PC-3 (cell line): ENCODE measurements around the gene NFIL3. TPM values are rescaled to one million over a fixed set of nuclear protein-coding genes. Genes with fewer than 3 reads are reported as not detected.
"Not testable (repeated sequence)": the region's sequence is repeated elsewhere in the genome, so short reads cannot be mapped to it uniquely, and the experiment has no call there.

Experiments
- ATAC-seq: fragments of 200-7000 bp; cut with Tn5 transposase; 2 replicates; pipeline ENCODE4 v1.9.1; 2020; ENCODE audit warnings: mild to moderate bottlenecking, moderate library complexity
- BruUV-seq: library from RNA; stranded (reverse); fragments of 400-500 nt; replicated peaks from 2 replicates; lab custom pipeline; 2021; lab: Mats Ljungman, UMichigan
- CTCF ChIA-PET: fragments of 300-600 bp; sonication (Branson Sonifier 250); formaldehyde crosslinking; loops from one replicate; lab custom pipeline; 2022; ENCODE audit warnings: antibody characterized with exemption; lab: Charles Lee
- POLR2A ChIA-PET: fragments of 300-600 bp; sonication (Branson Sonifier 250); formaldehyde crosslinking; loops from one replicate; lab custom pipeline; 2022; ENCODE audit warnings: antibody characterized with exemption; ENCODE audit not compliant: unreplicated experiment; lab: Charles Lee
- DNase-seq: peaks from one replicate; pipeline ENCODE4 v3.0.0-alpha.2; 2015
- H2AFZ ChIP-seq: fragments of 300-600 bp; sonication (generic); 2 replicates; pipeline ENCODE4 v1.6.0; 2016; ENCODE audit warnings: antibody characterized with exemption, low read length
- H3F3A ChIP-seq: fragments of 300-600 bp; sonication (generic); one replicate; pipeline ENCODE4 v1.6.0; 2017; ENCODE audit warnings: antibody characterized with exemption, low read length, control low read depth, mild to moderate bottlenecking; ENCODE audit not compliant: unreplicated experiment
- H3K27ac ChIP-seq: fragments of 300-600 bp; sonication (generic); 2 replicates; pipeline ENCODE4 v1.5.1; 2016; ENCODE audit warnings: mild to moderate bottlenecking, low read length
- H3K27me3 ChIP-seq: fragments of 300-600 bp; sonication (generic); 2 replicates; pipeline ENCODE4 v1.6.1; 2016; ENCODE audit warnings: low read length, mixed read lengths
- H3K36me3 ChIP-seq: fragments of 300-600 bp; sonication (generic); 2 replicates; pipeline ENCODE4 v1.6.1; 2016; ENCODE audit warnings: low read depth, mixed run types, low read length, mixed read lengths
- H3K4me1 ChIP-seq: fragments of 300-600 bp; sonication (generic); 2 replicates; pipeline ENCODE4 v1.5.1; 2016; ENCODE audit warnings: low read length; ENCODE audit not compliant: insufficient read depth
- H3K4me2 ChIP-seq: fragments of 300-600 bp; sonication (generic); 2 replicates; pipeline ENCODE4 v1.6.0; 2016; ENCODE audit warnings: low read length
- H3K4me3 ChIP-seq: fragments of 300-600 bp; sonication (generic); 2 replicates; pipeline ENCODE4 v1.5.1; 2016; ENCODE audit warnings: mild to moderate bottlenecking, low read length, mixed read lengths
- H3K79me2 ChIP-seq: fragments of 300-600 bp; sonication (generic); 2 replicates; pipeline ENCODE4 v1.6.1; 2017; ENCODE audit warnings: low read length, mixed read lengths
- H3K9ac ChIP-seq: fragments of 300-600 bp; sonication (generic); 2 replicates; pipeline ENCODE4 v1.6.0; 2016; ENCODE audit warnings: mild to moderate bottlenecking, low read length
- H3K9me2 ChIP-seq: fragments of 300-600 bp; sonication (generic); replicated peaks from 2 replicates; pipeline ENCODE4 v1.6.1; 2016; ENCODE audit warnings: mixed run types, low read length, mixed read lengths
- H3K9me3 ChIP-seq: fragments of 300-600 bp; sonication (generic); 2 replicates; pipeline ENCODE4 v1.6.1; 2016; ENCODE audit warnings: low read length, mixed read lengths
- H4K20me1 ChIP-seq: fragments of 300-600 bp; sonication (generic); 2 replicates; pipeline ENCODE4 v1.6.1; 2016; ENCODE audit warnings: low read length, mixed read lengths
- EZH2 ChIP-seq: fragments of 300-600 bp; sonication (generic); IDR thresholded peaks from one replicate; pipeline ENCODE4 v1.6.1; 2017; ENCODE audit warnings: antibody characterized with exemption, mild to moderate bottlenecking, low read length; ENCODE audit not compliant: unreplicated experiment
- EZH2phosphoT487 ChIP-seq: fragments of 300-600 bp; sonication (generic); IDR thresholded peaks from 2 replicates; pipeline ENCODE4 v1.6.1; 2018; ENCODE audit warnings: mild to moderate bottlenecking, antibody characterized with exemption, low read length, borderline replicate concordance
- intact Hi-C: fragments of 100-400 bp; cut with micrococcal nuclease; formaldehyde crosslinking; loops from 2 replicates; pipeline ENCODE4 v1.9.0; 2023
- total RNA-seq: library from RNA; depleted of rRNA; stranded (reverse); fragments of >200 nt; gene quantifications from 2 replicates; pipeline ENCODE4 v1.2.3, GENCODE V29; 2014
- TF ChIP-seq, protein P1 (sequence below): fragments of 300-600 bp; sonication (generic); conservative IDR thresholded peaks from 2 replicates; pipeline ENCODE4 v1.5.1; 2017; ENCODE audit warnings: antibody characterized with exemption, low read depth, mild to moderate bottlenecking, low read length

NFIL3 gene
- total RNA-seq, 1 experiment from 2014 or later = 5.4 TPM

DNA sequence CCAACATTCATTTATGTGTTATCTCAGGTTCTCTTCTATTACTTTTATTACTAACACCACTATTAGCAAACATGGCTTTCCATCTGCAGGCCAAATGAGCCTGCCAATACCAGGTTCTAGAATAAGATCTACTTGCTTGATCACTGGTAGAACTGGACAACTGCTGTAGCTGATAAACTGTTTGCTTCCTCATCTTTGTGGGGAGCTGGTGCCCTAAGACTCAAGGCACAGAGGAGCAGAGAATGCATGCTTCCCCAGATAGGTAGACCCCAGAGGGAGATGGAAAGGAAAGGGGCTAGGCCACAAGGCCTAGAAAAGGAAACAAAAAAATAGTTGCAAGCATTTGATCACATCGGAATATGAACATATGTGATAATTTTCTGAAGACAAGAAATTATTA lies 31.2 kb downstream of the NFIL3 start:
- Histone ChIP-seq H4K20me1 (no peaks in the 10 kb centered on the region), H3K9me2 (no peaks in the 10 kb centered on the region), H3K27me3 (no peaks in the 10 kb centered on the region), H3K4me3 (no peak overlapping the region), H3K4me2 (no peak overlapping the region), H3K27ac (no peak overlapping the region), H3K79me2 (no peaks in the 10 kb centered on the region), H3F3A (no peaks in the 10 kb centered on the region), H3K4me1 (peaks cover 34% of the 10 kb centered on the region), H3K9ac (no peak overlapping the region), H3K36me3 (no peaks in the 10 kb centered on the region), H3K9me3 (no peaks in the 10 kb centered on the region), H2AFZ (no peak overlapping the region)
- ATAC-seq = no peak
- BruUV-seq = no TSS peak
- CTCF ChIA-PET = no interaction called here
- POLR2A ChIA-PET = no interaction called here
- intact Hi-C loops = no loop called here
- TF ChIP-seq, protein P1, sequence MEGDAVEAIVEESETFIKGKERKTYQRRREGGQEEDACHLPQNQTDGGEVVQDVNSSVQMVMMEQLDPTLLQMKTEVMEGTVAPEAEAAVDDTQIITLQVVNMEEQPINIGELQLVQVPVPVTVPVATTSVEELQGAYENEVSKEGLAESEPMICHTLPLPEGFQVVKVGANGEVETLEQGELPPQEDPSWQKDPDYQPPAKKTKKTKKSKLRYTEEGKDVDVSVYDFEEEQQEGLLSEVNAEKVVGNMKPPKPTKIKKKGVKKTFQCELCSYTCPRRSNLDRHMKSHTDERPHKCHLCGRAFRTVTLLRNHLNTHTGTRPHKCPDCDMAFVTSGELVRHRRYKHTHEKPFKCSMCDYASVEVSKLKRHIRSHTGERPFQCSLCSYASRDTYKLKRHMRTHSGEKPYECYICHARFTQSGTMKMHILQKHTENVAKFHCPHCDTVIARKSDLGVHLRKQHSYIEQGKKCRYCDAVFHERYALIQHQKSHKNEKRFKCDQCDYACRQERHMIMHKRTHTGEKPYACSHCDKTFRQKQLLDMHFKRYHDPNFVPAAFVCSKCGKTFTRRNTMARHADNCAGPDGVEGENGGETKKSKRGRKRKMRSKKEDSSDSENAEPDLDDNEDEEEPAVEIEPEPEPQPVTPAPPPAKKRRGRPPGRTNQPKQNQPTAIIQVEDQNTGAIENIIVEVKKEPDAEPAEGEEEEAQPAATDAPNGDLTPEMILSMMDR = no peak
- TF ChIP-seq EZH2 = no peak
- TF ChIP-seq EZH2phosphoT487 = no peak
- no peak for DNase-seq

DNA sequence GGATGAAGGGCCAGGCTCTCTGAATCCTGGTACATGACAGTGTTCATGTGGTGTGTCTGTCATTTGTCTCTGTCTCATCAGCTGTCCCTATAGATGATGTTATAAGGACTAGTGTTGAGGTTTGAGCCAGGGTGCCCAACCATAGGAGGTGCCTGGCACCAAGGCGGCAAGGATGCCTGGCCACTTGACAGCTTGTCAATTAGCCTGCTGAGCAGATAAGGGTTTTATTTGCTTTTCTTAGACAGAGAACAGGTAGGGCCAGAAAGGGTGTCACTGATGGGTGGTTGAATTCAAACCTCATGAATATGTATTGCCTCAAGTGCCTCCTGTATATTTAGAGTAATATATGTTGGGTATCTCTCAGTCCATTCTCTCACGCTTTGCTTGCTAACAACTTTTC lies 31.8 kb downstream of the NFIL3 start:
- Histone ChIP-seq H3K4me1 (peaks cover 34% of the 10 kb centered on the region), H3K9me3 (no peaks in the 10 kb centered on the region), H3K4me2 (peak overlapping the region; percentile 35), H3K27ac (no peak overlapping the region), H4K20me1 (no peaks in the 10 kb centered on the region), H3K36me3 (no peaks in the 10 kb centered on the region), H3K9me2 (no peaks in the 10 kb centered on the region), H2AFZ (no peak overlapping the region), H3K9ac (no peak overlapping the region), H3K4me3 (no peak overlapping the region), H3F3A (no peaks in the 10 kb centered on the region), H3K27me3 (no peaks in the 10 kb centered on the region), H3K79me2 (no peaks in the 10 kb centered on the region)
- ChIA-PET CTCF (no interaction called here), POLR2A (no interaction called here)
- intact Hi-C loops = no loop called here
- TF ChIP-seq EZH2phosphoT487 = no peak
- TF ChIP-seq, protein P1 = no peak
- no peak for TF ChIP-seq EZH2
- ATAC-seq = no peak
- no TSS peak for BruUV-seq
- DNase-seq = no peak

DNA sequence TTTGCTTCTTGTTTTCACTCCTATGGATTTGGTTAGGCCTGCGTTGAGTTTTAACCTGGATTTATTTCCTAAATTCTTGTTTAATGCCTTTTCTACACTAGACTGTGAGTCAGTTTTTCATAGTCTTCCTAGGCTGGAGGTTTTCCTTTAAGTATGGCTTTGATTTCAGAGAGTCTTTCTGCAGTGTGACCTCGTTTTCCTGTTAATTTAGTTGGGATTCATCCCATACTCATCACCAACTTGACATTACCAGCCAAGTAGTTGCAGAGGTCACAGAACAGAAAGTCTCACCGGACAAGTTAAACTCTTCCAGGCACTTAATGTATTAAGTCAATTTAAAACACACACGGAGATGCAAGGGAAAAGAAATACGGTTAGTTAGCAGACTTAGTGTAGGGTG lies 32.2 kb downstream of the NFIL3 start:
- Histone ChIP-seq H3F3A (no peaks in the 10 kb centered on the region), H3K4me1 (peaks cover 32% of the 10 kb centered on the region), H3K36me3 (no peaks in the 10 kb centered on the region), H3K79me2 (no peaks in the 10 kb centered on the region), H3K9me3 (no peaks in the 10 kb centered on the region), H3K9me2 (no peaks in the 10 kb centered on the region), H4K20me1 (no peaks in the 10 kb centered on the region), H3K27me3 (no peaks in the 10 kb centered on the region), H3K4me3 (no peak overlapping the region), H3K27ac (0 out of 2 replicates have a peak overlapping the region, but pooled peaks have one; percentile 10), H3K9ac (no peak overlapping the region), H3K4me2 (peak overlapping the region; percentile 35), H2AFZ (no peak overlapping the region)
- ATAC-seq (no peak; the same call in 1 of the 2 replicates), DNase-seq (peak; percentile 54)
- no TSS peak for BruUV-seq
- ChIA-PET CTCF (no interaction called here), POLR2A (no interaction called here)
- TF ChIP-seq EZH2phosphoT487 (no peak), EZH2 (no peak)
- intact Hi-C loops = no loop called here

DNA sequence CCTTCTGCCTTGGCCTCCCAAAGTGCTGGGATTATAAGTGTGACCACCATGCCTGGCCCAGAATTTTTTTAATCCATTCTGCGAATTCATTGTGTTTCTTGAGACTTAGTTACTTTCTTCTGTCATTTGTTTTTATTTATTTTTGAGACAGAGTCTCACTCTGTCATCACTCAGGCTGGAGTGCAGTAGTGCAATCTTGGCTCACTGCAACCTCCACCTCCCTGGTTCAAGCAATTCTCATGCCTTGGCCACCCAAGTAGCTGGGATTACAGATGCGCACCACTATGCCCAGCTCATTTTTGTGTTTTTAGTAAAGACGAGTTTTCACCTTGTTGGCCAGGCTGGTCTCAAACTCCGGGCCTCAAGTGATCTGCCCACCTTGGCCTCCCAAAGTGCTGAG lies 33.9 kb downstream of the NFIL3 start:
- CTCF ChIA-PET, H3K27me3 ChIP-seq, H3K4me2 ChIP-seq, H3K9ac ChIP-seq, H4K20me1 ChIP-seq, H3K9me3 ChIP-seq, H3K9me2 ChIP-seq, H3F3A ChIP-seq, H3K4me3 ChIP-seq, H3K36me3 ChIP-seq, H3K79me2 ChIP-seq, DNase-seq, H2AFZ ChIP-seq, H3K27ac ChIP-seq, BruUV-seq, intact Hi-C loops, POLR2A ChIA-PET, ATAC-seq: not testable (repeated sequence)
- peaks cover 15% of the 10 kb centered on the region for H3K4me1 ChIP-seq
